Neural cell (in vitro differentiated cells): ENCODE results near the gene ADSS2. TPM values are rescaled to one million over a fixed set of nuclear protein-coding genes. Genes with fewer than 3 reads are reported as not detected.

Experiments used
- H2AFZ ChIP-seq: fragments of 200-600, 300-800 bp; sonication (generic), shearing (Covaris generic); 2 replicates; pipeline ENCODE4 v1.6.0; 2014; ENCODE audit warnings: low read depth, mild to moderate bottlenecking, antibody characterized with exemption, low read length, moderate library complexity
- H3F3A ChIP-seq: fragments of 200-600 bp; shearing (Covaris generic); 2 replicates; pipeline ENCODE4 v1.6.1; 2016; ENCODE audit warnings: mild to moderate bottlenecking, moderate library complexity, mixed read lengths, antibody characterized with exemption, low read length; ENCODE audit not compliant: insufficient read depth, poor library complexity, severe bottlenecking
- H3K27ac ChIP-seq: fragments of 200-600, 300-800 bp; sonication (generic), shearing (Covaris generic); 2 replicates; pipeline ENCODE4 v1.5.1; 2014; ENCODE audit warnings: mild to moderate bottlenecking, low read length, moderate library complexity
- H3K27me3 ChIP-seq: fragments of 300-800, 200-600 bp; sonication (generic), shearing (Covaris generic); 2 replicates; pipeline ENCODE4 v1.6.0; 2014; ENCODE audit warnings: mild to moderate bottlenecking, low read depth, low read length, moderate library complexity; ENCODE audit not compliant: insufficient read depth
- H3K36me3 ChIP-seq: fragments of 300-800, 200-600 bp; sonication (generic), shearing (Covaris generic); 2 replicates; pipeline ENCODE4 v1.5.1; 2014; ENCODE audit warnings: mild to moderate bottlenecking, antibody characterized with exemption, low read length, moderate library complexity; ENCODE audit not compliant: insufficient read depth
- H3K4me2 ChIP-seq: fragments of 300-800, 200-600 bp; sonication (generic), shearing (Covaris generic); 2 replicates; pipeline ENCODE4 v1.6.0; 2014; ENCODE audit warnings: mild to moderate bottlenecking, low read length
- H3K4me3 ChIP-seq: fragments of 300-800, 200-600 bp; sonication (generic), shearing (Covaris generic); 2 replicates; pipeline ENCODE4 v1.5.1; 2014; ENCODE audit warnings: mild to moderate bottlenecking, low read length, moderate library complexity
- H3K79me2 ChIP-seq: fragments of 200-600 bp; shearing (Covaris generic); replicated peaks from 2 replicates; pipeline ENCODE4 v1.6.0; 2014; ENCODE audit warnings: mild to moderate bottlenecking, low read length, moderate library complexity; ENCODE audit not compliant: insufficient read depth
- H3K9ac ChIP-seq: fragments of 300-800, 200-600 bp; sonication (generic), shearing (Covaris generic); 2 replicates; pipeline ENCODE4 v1.6.1; 2016; ENCODE audit warnings: mild to moderate bottlenecking, low read length, mixed read lengths
- H3K9me2 ChIP-seq: fragments of 200-600 bp; shearing (Covaris generic); 2 replicates; pipeline ENCODE4 v1.6.1; 2016; ENCODE audit warnings: mild to moderate bottlenecking, low read length, mixed read lengths; ENCODE audit not compliant: insufficient read depth
- H3K9me3 ChIP-seq: fragments of 200-600, 300-800 bp; sonication (generic), shearing (Covaris generic); 2 replicates; pipeline ENCODE4 v1.6.1; 2016; ENCODE audit warnings: mild to moderate bottlenecking, mixed run types, low read length, moderate library complexity, mixed read lengths
- H4K20me1 ChIP-seq: fragments of 200-600 bp; shearing (Covaris generic); 2 replicates; pipeline ENCODE4 v1.6.1; 2016; ENCODE audit warnings: mild to moderate bottlenecking, mixed run types; ENCODE audit not compliant: insufficient read depth
- CTCF ChIP-seq: fragments of 450-650 bp; IDR thresholded peaks from 2 replicates; pipeline ENCODE4 v1.5.1; 2014; ENCODE audit warnings: antibody characterized with exemption, mild to moderate bottlenecking, moderate library complexity; ENCODE audit not compliant: poor library complexity, severe bottlenecking
- EP300 ChIP-seq: fragments of 450-650 bp; conservative IDR thresholded peaks from 2 replicates; pipeline ENCODE4 v1.6.1; 2014; ENCODE audit warnings: antibody characterized with exemption, mild to moderate bottlenecking, moderate library complexity; ENCODE audit not compliant: poor library complexity, severe bottlenecking
- EZH2 ChIP-seq: fragments of 200-600, 300-800 bp; shearing (Covaris generic), sonication (generic); IDR thresholded peaks from 2 replicates; pipeline ENCODE4 v1.6.1; 2014; ENCODE audit warnings: antibody characterized with exemption, low read length, borderline replicate concordance, mild to moderate bottlenecking; ENCODE audit not compliant: insufficient read depth, poor library complexity, severe bottlenecking
- MXI1 ChIP-seq: fragments of 450-650 bp; conservative IDR thresholded peaks from 2 replicates; pipeline ENCODE4 v1.6.1; 2014; ENCODE audit warnings: antibody characterized with exemption, mild to moderate bottlenecking; ENCODE audit not compliant: poor library complexity, severe bottlenecking
- POLR2AphosphoS5 ChIP-seq: IDR thresholded peaks from 2 replicates; pipeline ENCODE4 v1.6.1; 2012
- RAD21 ChIP-seq: fragments of 450-650 bp; conservative IDR thresholded peaks from 2 replicates; pipeline ENCODE4 v1.6.1; 2014; ENCODE audit warnings: antibody characterized with exemption, mild to moderate bottlenecking, moderate library complexity
- REST ChIP-seq: IDR thresholded peaks from 2 replicates; pipeline ENCODE4 v1.6.1; 2012; ENCODE audit warnings: borderline replicate concordance
- SMC3 ChIP-seq: fragments of 450-650 bp; conservative IDR thresholded peaks from 2 replicates; pipeline ENCODE4 v1.6.1; 2014; ENCODE audit warnings: antibody characterized with exemption, mild to moderate bottlenecking, moderate library complexity; ENCODE audit not compliant: poor library complexity
- TAF1 ChIP-seq: IDR thresholded peaks from 2 replicates; pipeline ENCODE4 v1.6.1; 2012; ENCODE audit warnings: low read depth
- polyA plus RNA-seq: library from polyadenylated mRNA; depleted of rRNA; stranded (reverse); fragments of >200 nt; gene quantifications from 2 replicates; pipeline ENCODE4 v1.2.3, GENCODE V29; 2014

ADSS2 gene
- polyA plus RNA-seq, 1 donor from 2014 or later, result 86.1 TPM

- Histone ChIP-seq H3K9me3 (no peaks in the 10 kb centered on the region), H3K36me3 (peaks cover 4% of the 10 kb centered on the region), H3K27ac (no peak overlapping the region), H4K20me1 (no peaks in the 10 kb centered on the region), H3K9me2 (no peaks in the 10 kb centered on the region), H2AFZ (no peak overlapping the region), H3F3A (no peaks in the 10 kb centered on the region), H3K27me3 (no peaks in the 10 kb centered on the region), H3K79me2 (peaks cover 6% of the 10 kb centered on the region), H3K4me3 (no peak overlapping the region), H3K4me2 (no peak overlapping the region), H3K9ac (no peak overlapping the region)
- TF ChIP-seq RAD21, result no peak
- no peak for TF ChIP-seq POLR2AphosphoS5
- no peak for TF ChIP-seq TAF1
- no peak for TF ChIP-seq CTCF
- no peak for TF ChIP-seq EP300
- TF ChIP-seq REST, result no peak
- TF ChIP-seq EZH2, result no peak
- TF ChIP-seq SMC3, result no peak
- no peak for TF ChIP-seq MXI1
These were observed 16.0 kb downstream of the ADSS2 start for GRCh38 chr1:244435562-244436205.

GRCh38 chr1:244431166-244431565 is 20.5 kb downstream of the ADSS2 start:
- Histone ChIP-seq H3F3A (no peaks in the 10 kb centered on the region), H3K27ac (no peak overlapping the region), H2AFZ (no peak overlapping the region), H3K9ac (no peak overlapping the region), H3K4me3 (no peak overlapping the region), H4K20me1 (no peaks in the 10 kb centered on the region), H3K4me2 (no peak overlapping the region), H3K79me2 (no peaks in the 10 kb centered on the region), H3K9me2 (no peaks in the 10 kb centered on the region), H3K36me3 (peaks cover 4% of the 10 kb centered on the region), H3K9me3 (no peaks in the 10 kb centered on the region), H3K27me3 (no peaks in the 10 kb centered on the region)
- TF ChIP-seq EZH2 (no peak), REST (no peak), CTCF (no peak), TAF1 (no peak), POLR2AphosphoS5 (no peak), RAD21 (no peak), EP300 (no peak), SMC3 (no peak), MXI1 (no peak)
